ENCODE data around the gene F10. TPM values are rescaled to one million over a fixed set of nuclear protein-coding genes. Genes with fewer than 3 reads are reported as not detected.
"Not testable (repeated sequence)": the region's sequence is repeated elsewhere in the genome, so short reads cannot be mapped to it uniquely, and the experiment has no call there.

Gene F10
- total and polyA plus RNA-seq, 4 donors: 85.3 to 199 (median 117) TPM

GRCh38 chr13:113108521-113108920, 14.1 kb upstream of the F10 start:
- WGBS: 92% methylated on average over 27 of the region's 27 CpGs
- H3K27me3 ChIP-seq (ENCODE audit: control insufficient read depth in 4 of 4, insufficient read depth in 4 of 4, low read length in 3 of 4); H3K9me3 ChIP-seq (ENCODE audit: control insufficient read depth in 4 of 4, low read length in 3 of 4); H3K9ac ChIP-seq (ENCODE audit: low read depth in 1 of 2, low read length in 2 of 2); H3K36me3 ChIP-seq (ENCODE audit: control insufficient read depth in 4 of 4, insufficient read depth in 3 of 4, low read depth in 1 of 4, low read length in 3 of 4); DNase-seq (ENCODE audit: low spot score); H3K4me3 ChIP-seq (ENCODE audit: low read depth in 1 of 3, low read length in 3 of 3); H3K27ac ChIP-seq (ENCODE audit: low read depth in 1 of 2, low read length in 2 of 2): not testable (repeated sequence)
- peaks cover 5 to 19% (median 12%) of the 10 kb centered on the region in 4 donors for H3K4me1 ChIP-seq (ENCODE audit: control insufficient read depth in 4 of 4, insufficient read depth in 4 of 4, low read length in 3 of 4)

- Histone ChIP-seq H3K36me3 (ENCODE audit: control insufficient read depth in 4 of 4, insufficient read depth in 3 of 4, low read depth in 1 of 4, low read length in 3 of 4) (peaks cover 0 to 4% (median 0%) of the 10 kb centered on the region in 4 donors), H3K4me3 (ENCODE audit: low read depth in 1 of 3, low read length in 3 of 3) (no peak overlapping the region), H3K9me3 (ENCODE audit: control insufficient read depth in 4 of 4, low read length in 3 of 4) (no peaks in the 10 kb centered on the region), H3K4me1 (ENCODE audit: control insufficient read depth in 4 of 4, insufficient read depth in 4 of 4, low read length in 3 of 4) (peaks cover 5 to 21% (median 12%) of the 10 kb centered on the region in 4 donors), H3K27me3 (ENCODE audit: control insufficient read depth in 4 of 4, insufficient read depth in 4 of 4, low read length in 3 of 4) (no peaks in the 10 kb centered on the region), H3K9ac (ENCODE audit: low read depth in 1 of 2, low read length in 2 of 2) (no peak overlapping the region), H3K27ac (ENCODE audit: low read depth in 1 of 2, low read length in 2 of 2) (no peak overlapping the region)
- DNase-seq (ENCODE audit: low spot score): no peak
- 72% methylated on average over 73 of the region's 73 CpGs for WGBS
- TF ChIP-seq CTCF (IDR thresholded peaks at IDR 0.05; ENCODE audit: low read depth, low read length, missing input control) (no peak), GABPA (IDR thresholded peaks at IDR 0.05 in 1 of 2, conservative IDR thresholded peaks at IDR 0.05 in 1 of 2) (no peak), FOXA1 (IDR thresholded peaks at IDR 0.05) (no peak), SP1 (IDR thresholded peaks at IDR 0.05) (no peak), ATF3 (IDR thresholded peaks at IDR 0.05) (no peak), RXRA (IDR thresholded peaks at IDR 0.05) (no peak), FOXA2 (IDR thresholded peaks at IDR 0.05) (no peak), REST (IDR thresholded peaks at IDR 0.05) (no peak), NR2F2 (IDR thresholded peaks at IDR 0.05) (no peak), YY1 (IDR thresholded peaks at IDR 0.05) (no peak), RAD21 (IDR thresholded peaks at IDR 0.05) (no peak), TAF1 (conservative IDR thresholded peaks at IDR 0.05) (no peak), MAX (IDR thresholded peaks at IDR 0.05) (no peak), ZBTB33 (IDR thresholded peaks at IDR 0.05) (no peak)
Measured at GRCh38 chr13:113109151-113110047, 13.2 kb upstream of the F10 start.
